Endodermal cell (in vitro differentiated cells): Measurements from ENCODE around the gene COLQ. TPM values are rescaled to one million over a fixed set of nuclear protein-coding genes. Genes with fewer than 3 reads are reported as not detected.

Experiments used
- DNase-seq: peaks from one replicate; pipeline ENCODE4 v3.0.0-alpha.2; 2017
- H3K27ac ChIP-seq: 2 replicates; pipeline ENCODE4 v1.5.1; 2013; ENCODE audit warnings: mild to moderate bottlenecking, low read depth, low read length, moderate library complexity
- H3K27me3 ChIP-seq: 2 replicates; pipeline ENCODE4 v1.6.1; 2013; ENCODE audit warnings: mild to moderate bottlenecking, low read length, moderate library complexity; ENCODE audit not compliant: insufficient read depth, control insufficient read depth, poor library complexity, severe bottlenecking
- H3K36me3 ChIP-seq: 2 replicates; pipeline ENCODE4 v1.7.0; 2013; ENCODE audit warnings: mild to moderate bottlenecking, low read length, moderate library complexity; ENCODE audit not compliant: control insufficient read depth, insufficient read depth
- H3K4me1 ChIP-seq: one replicate; pipeline ENCODE4 v1.7.0; 2013; ENCODE audit warnings: low read length; ENCODE audit not compliant: control insufficient read depth, insufficient read depth
- H3K4me3 ChIP-seq: 2 replicates; pipeline ENCODE4 v1.5.1; 2013; ENCODE audit warnings: mild to moderate bottlenecking, low read length, moderate library complexity
- H3K9ac ChIP-seq: 2 replicates; pipeline ENCODE4 v1.6.1; 2013; ENCODE audit warnings: mild to moderate bottlenecking, low read length, moderate library complexity; ENCODE audit not compliant: poor library complexity, severe bottlenecking; ENCODE audit errors: extremely low read depth
- H3K9me3 ChIP-seq: 2 replicates; pipeline ENCODE4 v1.6.1; 2013; ENCODE audit warnings: mild to moderate bottlenecking, low read length, moderate library complexity; ENCODE audit not compliant: control insufficient read depth
- H3K27ac Mint-ChIP-seq: 2 replicates; pipeline ENCODE4 v1.8.0; 2020; ENCODE audit warnings: mixed read lengths
- H3K27me3 Mint-ChIP-seq: 2 replicates; pipeline ENCODE4 v1.8.0; 2021; ENCODE audit warnings: mild to moderate bottlenecking, mixed read lengths; ENCODE audit not compliant: insufficient read depth
- H3K36me3 Mint-ChIP-seq: 2 replicates; pipeline ENCODE4 v1.8.0; 2020; ENCODE audit warnings: low read depth, mixed read lengths
- H3K4me1 Mint-ChIP-seq: 2 replicates; pipeline ENCODE4 v1.8.0; 2020; ENCODE audit warnings: mixed read lengths
- H3K4me3 Mint-ChIP-seq: 2 replicates; pipeline ENCODE4 v1.8.0; 2020; ENCODE audit warnings: mild to moderate bottlenecking, moderate library complexity, mixed read lengths
- H3K9me3 Mint-ChIP-seq: 2 replicates; pipeline ENCODE4 v1.8.0; 2020; ENCODE audit warnings: mild to moderate bottlenecking, mixed read lengths
- CTCF ChIP-seq: fragments of 200-600 bp; sonication (generic); conservative IDR thresholded peaks from 2 replicates; pipeline ENCODE4 v1.5.0; 2021; ENCODE audit warnings: antibody characterized with exemption, mild to moderate bottlenecking
- WGBS, 2 experiments: methylation state at CpG; one replicate each; pipeline versions ENCODE4 v1.1.5 to v1.1.7; 2013; ENCODE audit warnings: missing lambda C conversion rate in 2 of 2, mixed read lengths in 1 of 2; ENCODE audit not compliant: insufficient coverage in 1 of 2, insufficient read length in 1 of 2; 5-methylcytosine and 5-hydroxymethylcytosine counted together
- total RNA-seq, 2 donors: library from RNA; stranded (reverse); fragmentation: NEBNext Ultra II Directional in 1 of 2; extraction: Animal tissue kit (Norgen Biotek cat#: 25700) in 1 of 2; gene quantifications; 2 replicates in 1 of 2; 3 replicates in 1 of 2; pipeline ENCODE4 v1.2.1, GENCODE V29; 2021

COLQ gene
- total RNA-seq, 2 donors from 2014 or later = 3.1 to 7.3 TPM

- Histone ChIP-seq H3K36me3 (no peaks in the 10 kb centered on the region), H3K27me3 (no peaks in the 10 kb centered on the region), H3K9me3 (no peaks in the 10 kb centered on the region), H3K9ac (no peak overlapping the region), H3K4me3 (no peak overlapping the region), H3K4me1 (no peaks in the 10 kb centered on the region), H3K27ac (no peak overlapping the region)
- 91 to 93% methylated on average over 3 of the region's 3 CpGs for WGBS, 2 experiments
- Mint-ChIP-seq H3K27me3 (no peaks in the 10 kb centered on the region), H3K36me3 (no peaks in the 10 kb centered on the region), H3K4me1 (no peaks in the 10 kb centered on the region), H3K27ac (no peak overlapping the region), H3K4me3 (no peak overlapping the region), H3K9me3 (no peaks in the 10 kb centered on the region)
- no peak for DNase-seq
- TF ChIP-seq CTCF = no peak
These were observed 14.9 kb downstream of the COLQ start for GRCh38 chr3:15506571-15506970.

- DNase-seq = no peak
- no peaks in the 10 kb centered on the region for H3K27me3 Mint-ChIP-seq
- Histone ChIP-seq H3K9me3 (no peaks in the 10 kb centered on the region), H3K27me3 (no peaks in the 10 kb centered on the region), H3K36me3 (no peaks in the 10 kb centered on the region), H3K9ac (no peak overlapping the region), H3K4me3 (no peak overlapping the region), H3K27ac (no peak overlapping the region), H3K4me1 (no peaks in the 10 kb centered on the region)
- no peak overlapping the region for H3K4me3 Mint-ChIP-seq
- no peaks in the 10 kb centered on the region for H3K9me3 Mint-ChIP-seq
- no peak for TF ChIP-seq CTCF
- WGBS, 2 experiments = 92 to 93% methylated on average over 6 to 7 of the region's 7 CpGs
- no peaks in the 10 kb centered on the region for H3K36me3 Mint-ChIP-seq
- H3K4me1 Mint-ChIP-seq = no peaks in the 10 kb centered on the region
- H3K27ac Mint-ChIP-seq = no peak overlapping the region
These were observed 15.9 kb downstream of the COLQ start for GRCh38 chr3:15505479-15506165.

GRCh38 chr3:15502616-15503015 lies 18.9 kb downstream of the COLQ start:
- H3K9me3 Mint-ChIP-seq = no peaks in the 10 kb centered on the region
- H3K9ac ChIP-seq = no peak overlapping the region
- peaks cover 6% of the 10 kb centered on the region for H3K4me1 Mint-ChIP-seq
- H3K4me1 ChIP-seq = peaks cover 3% of the 10 kb centered on the region
- no peak overlapping the region for H3K27ac ChIP-seq
- WGBS, 2 experiments = 95 to 97% methylated on average over 5 to 8 of the region's 8 CpGs
- DNase-seq = no peak
- no peak overlapping the region for H3K4me3 ChIP-seq
- H3K36me3 ChIP-seq = no peaks in the 10 kb centered on the region
- no peaks in the 10 kb centered on the region for H3K9me3 ChIP-seq
- peaks cover 2% of the 10 kb centered on the region for H3K27me3 Mint-ChIP-seq
- no peak for TF ChIP-seq CTCF
- no peak overlapping the region for H3K4me3 Mint-ChIP-seq
- H3K27me3 ChIP-seq = no peaks in the 10 kb centered on the region
- no peaks in the 10 kb centered on the region for H3K36me3 Mint-ChIP-seq
- no peak overlapping the region for H3K27ac Mint-ChIP-seq
